Retinal pigment epithelial cell (primary cell): ENCODE results near the gene SLC13A5.

Experiments
- DNase-seq: peaks from one replicate; pipeline ENCODE4 v3.0.0-alpha.2; 2010; ENCODE audit warnings: low read depth
- H3K4me3 ChIP-seq: 2 replicates; pipeline ENCODE4 v1.5.1; 2011; ENCODE audit warnings: mild to moderate bottlenecking, low read length, control low read depth, moderate library complexity
- TF ChIP-seq, protein P1 (sequence below): conservative IDR thresholded peaks from 2 replicates; pipeline ENCODE4 v1.5.1; 2011; ENCODE audit warnings: low read depth, low read length, control low read depth, inconsistent platforms

The SLC13A5 gene

DNA sequence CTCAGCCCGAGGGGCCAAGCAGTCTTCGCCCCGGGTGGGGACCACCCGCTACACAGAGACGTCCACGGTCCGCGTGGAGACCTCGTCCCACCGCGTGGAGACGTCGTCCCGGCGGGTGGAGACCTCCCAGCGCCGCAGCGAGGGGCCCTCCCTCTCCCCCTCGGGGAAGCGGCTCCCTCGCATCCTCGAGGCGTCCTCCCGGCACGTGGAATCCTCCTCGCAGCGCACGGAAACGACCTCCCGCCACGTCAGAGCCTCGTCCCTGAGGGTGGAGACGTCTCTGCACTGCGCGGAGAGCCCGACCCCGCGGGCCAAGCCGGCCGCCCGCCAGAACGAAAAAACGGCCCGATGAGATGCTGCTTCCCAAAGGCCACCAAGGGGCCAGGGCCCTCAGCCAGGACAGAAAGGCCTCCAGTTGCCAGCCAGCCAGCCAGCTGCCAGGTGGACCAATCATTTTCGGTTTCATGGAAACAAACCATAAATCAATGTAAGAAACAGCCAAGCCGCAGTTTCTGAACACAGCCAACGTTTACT is 61.2 kb downstream of the SLC13A5 start:
- peak overlapping the region; percentile 99 for H3K4me3 ChIP-seq
- no peak for DNase-seq
- TF ChIP-seq, protein P1, sequence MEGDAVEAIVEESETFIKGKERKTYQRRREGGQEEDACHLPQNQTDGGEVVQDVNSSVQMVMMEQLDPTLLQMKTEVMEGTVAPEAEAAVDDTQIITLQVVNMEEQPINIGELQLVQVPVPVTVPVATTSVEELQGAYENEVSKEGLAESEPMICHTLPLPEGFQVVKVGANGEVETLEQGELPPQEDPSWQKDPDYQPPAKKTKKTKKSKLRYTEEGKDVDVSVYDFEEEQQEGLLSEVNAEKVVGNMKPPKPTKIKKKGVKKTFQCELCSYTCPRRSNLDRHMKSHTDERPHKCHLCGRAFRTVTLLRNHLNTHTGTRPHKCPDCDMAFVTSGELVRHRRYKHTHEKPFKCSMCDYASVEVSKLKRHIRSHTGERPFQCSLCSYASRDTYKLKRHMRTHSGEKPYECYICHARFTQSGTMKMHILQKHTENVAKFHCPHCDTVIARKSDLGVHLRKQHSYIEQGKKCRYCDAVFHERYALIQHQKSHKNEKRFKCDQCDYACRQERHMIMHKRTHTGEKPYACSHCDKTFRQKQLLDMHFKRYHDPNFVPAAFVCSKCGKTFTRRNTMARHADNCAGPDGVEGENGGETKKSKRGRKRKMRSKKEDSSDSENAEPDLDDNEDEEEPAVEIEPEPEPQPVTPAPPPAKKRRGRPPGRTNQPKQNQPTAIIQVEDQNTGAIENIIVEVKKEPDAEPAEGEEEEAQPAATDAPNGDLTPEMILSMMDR, result no peak

DNA sequence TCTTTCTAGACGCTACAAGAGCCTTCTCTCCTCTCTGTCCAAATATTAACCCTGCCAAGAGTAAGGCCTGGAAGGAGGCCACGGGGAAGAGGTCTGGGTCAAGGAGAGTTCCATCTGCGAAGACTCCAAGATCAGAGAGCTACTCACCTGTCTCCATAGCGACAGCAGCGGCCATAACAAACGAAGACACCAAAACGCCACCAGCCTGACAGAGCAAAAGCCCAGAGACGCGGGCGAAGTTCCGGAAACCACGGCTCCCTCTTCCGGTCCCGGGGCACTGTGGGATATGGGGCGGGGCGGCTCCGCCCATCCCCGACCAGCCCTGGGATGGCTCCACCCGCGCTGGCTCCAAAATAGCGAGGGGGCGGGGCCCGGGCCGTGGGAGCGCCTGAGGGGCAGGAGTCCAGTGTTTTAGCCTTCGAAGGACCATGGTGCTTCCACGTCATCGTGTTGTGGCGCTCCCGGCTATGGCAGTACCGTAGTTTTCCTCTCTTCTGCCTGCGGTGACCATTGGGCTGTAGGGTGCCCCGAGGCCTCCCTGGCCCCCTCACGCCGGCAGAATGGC is 61.7 kb downstream of the SLC13A5 start, which contains the start of the genes C17orf100 and MED31:
C17orf100 (plus strand) TSS at position 409 of the 565 bp plus-strand sequence; CDS start at position 561, 152 bp downstream.
MED31 (minus strand) TSS at position 252 of the 565 bp plus-strand sequence; CDS start at position 175, 77 bp downstream.
- TF ChIP-seq, protein P1, result no peak
- H3K4me3 ChIP-seq, result peak within 1 kb of the TSS; percentile 99
- DNase-seq, result peak; percentile 52

DNA sequence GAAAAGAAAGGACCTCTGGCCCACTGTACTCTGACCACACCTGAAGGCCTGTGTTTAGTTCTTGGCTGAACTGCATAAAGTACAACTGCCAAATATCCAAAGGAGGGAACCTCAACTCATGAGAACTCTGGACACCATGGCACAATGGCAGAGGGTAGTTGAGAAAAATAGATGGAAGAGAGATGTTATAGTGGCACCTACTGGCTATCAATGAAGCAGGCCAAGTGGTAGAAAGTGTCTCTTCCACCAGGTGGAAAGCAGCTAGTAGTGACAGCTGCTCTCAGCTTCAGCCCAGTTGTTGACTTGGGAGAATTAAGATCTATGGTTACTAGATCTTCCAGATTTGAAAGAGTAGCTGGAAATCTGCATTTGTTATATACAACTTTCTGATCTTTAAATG is 65.0 kb downstream of the SLC13A5 start:
- no peak overlapping the region for H3K4me3 ChIP-seq
- no peak for DNase-seq
- TF ChIP-seq, protein P1, result no peak

DNA sequence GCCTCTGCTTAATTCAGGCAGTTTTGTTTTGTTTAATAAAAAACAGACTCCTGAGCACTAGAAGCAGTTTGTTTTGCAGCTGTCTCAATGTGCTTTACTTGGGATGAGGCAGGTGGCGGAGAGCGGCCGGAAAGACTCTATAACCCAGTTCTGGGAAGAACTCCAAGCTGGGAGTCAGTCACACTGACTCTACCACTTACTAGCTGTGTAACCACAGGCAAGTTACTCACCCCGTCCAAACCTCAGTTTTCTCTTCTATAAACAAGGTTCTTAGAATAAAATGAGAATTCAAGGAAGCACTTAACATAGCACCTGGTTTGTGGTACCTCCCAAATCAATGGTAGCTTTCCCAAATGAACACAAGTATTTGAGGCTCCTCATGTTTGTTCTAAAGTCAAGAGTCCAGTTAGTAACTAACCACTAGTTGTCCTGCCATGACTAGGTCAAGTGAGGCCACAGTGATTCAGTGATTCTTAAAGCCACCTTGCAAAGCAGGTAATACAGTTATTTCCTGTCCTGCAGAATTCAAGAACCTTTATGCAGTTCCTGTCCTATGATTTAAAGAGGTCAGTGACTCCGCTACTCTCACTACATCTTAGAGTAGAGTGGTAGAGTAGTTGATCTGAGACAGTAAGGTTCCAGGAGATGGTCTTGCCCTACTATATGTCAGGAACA is 69.6 kb downstream of the SLC13A5 start:
- H3K4me3 ChIP-seq, result no peak overlapping the region
- no peak for DNase-seq
- TF ChIP-seq, protein P1, result no peak

DNA sequence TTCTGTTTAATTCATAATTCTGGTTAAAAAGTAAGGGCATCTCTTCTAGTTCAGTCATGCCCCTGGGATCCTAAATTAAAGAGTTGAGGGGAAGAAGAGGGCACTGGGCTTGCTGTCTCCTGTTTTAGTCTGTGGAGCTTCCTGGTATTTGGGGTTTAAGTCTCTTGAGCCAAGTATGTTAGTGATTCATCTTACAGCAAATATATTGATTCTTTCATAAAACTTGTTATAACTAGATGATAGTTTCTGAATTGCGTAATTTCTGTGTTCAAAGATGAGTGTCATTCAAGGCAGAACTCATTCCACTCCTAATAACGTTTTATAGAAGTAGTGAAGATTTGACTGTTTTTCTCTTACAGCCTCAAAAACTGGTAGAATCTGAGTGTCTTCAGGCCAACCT is 70.6 kb downstream of the SLC13A5 start:
- TF ChIP-seq, protein P1, result no peak
- no peak for DNase-seq
- no peak overlapping the region for H3K4me3 ChIP-seq

DNA sequence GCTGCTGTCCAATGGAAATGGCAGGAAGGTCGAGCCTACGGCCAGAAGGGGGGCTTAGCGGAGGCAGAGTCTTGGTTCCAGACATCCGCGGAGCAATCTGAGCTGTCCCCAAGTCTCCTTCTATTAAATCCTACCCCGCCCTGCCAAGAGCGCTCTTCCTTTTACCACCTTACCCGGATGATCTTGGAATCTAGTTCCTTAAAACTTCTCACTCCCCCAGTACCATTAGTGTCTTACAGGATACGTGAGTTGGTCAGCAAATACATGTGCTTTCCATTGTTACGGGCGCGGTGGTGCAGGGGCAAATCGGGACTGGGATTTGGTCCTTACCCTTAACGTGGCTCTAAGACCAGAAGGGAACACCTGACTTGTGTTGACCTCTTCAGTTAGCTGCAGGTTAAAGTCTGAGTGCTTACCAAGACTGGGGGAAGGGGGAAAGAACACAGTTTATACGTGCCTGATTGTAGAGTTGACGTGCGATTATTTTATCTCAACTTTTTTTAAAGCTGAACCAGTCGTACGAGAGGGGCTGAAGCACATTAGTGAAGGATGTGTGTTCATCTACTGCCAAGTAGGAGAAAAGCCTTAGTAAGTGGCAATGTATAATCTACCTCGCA is 71.8 kb downstream of the SLC13A5 start:
- TF ChIP-seq, protein P1, result no peak
- DNase-seq, result no peak
- peak overlapping the region; percentile 96 for H3K4me3 ChIP-seq
